HG03439 (cell line): Measurements from ENCODE around the gene TBL1Y.
"Not testable (repeated sequence)": the region's sequence is repeated elsewhere in the genome, so short reads cannot be mapped to it uniquely, and the experiment has no call there.

ENCODE experiments used
- ATAC-seq: cut with Tn5 transposase; IDR thresholded peaks from one replicate; pipeline ENCODE4 v1.9.1; 2021; ENCODE audit warnings: mild to moderate bottlenecking, moderate library complexity; ENCODE audit not compliant: unreplicated experiment

The TBL1Y gene

DNA sequence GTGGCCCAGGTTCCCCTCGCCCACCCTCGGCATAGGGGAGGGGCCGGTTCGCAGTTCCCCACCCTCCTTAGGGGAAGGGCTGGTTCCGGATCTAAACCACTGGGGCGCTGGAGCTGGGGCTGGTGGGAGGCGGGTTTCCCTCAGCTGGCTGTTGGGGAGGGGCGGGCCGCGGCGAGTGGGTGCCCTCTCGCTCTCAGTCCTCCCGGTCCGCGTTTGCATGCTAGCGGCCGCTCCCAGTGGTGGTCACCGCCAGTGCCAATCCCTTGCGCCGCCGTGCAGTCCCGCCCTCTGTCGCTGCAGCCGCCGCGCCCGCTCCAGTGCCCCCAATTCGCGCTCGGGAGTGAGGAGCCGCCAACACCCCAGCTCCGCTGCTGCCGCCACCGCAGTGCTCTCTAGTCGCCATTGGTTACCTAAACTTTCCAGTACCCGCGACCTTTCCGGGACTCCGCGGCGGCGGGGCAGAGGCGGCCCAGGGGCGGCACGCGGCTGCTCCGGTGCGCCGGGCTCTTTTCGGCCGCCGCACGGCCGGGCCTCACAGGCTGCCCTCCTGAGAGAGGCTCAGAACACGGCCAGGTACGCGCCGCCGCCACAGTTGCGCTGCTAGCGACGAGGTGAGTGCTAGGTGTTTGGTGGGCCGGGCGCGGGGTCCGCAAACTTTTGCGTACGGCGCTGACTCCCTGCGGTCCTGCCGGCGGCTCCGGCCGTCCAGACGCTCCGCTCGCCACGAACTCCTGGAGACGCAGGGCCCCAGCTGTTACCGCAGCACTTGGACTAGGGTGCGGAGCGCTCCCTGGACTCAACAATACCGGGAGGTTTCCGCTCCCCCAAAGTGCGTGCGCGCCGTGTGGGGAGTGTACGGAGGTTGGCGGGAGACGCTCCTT, at the start of gene TBL1Y:
Gene TBL1Y, plus strand, starts transcription at position 326 of the 881 bp plus-strand sequence. CDS start 114,388 bp downstream, outside the sequence.
- ATAC-seq: no peak

DNA sequence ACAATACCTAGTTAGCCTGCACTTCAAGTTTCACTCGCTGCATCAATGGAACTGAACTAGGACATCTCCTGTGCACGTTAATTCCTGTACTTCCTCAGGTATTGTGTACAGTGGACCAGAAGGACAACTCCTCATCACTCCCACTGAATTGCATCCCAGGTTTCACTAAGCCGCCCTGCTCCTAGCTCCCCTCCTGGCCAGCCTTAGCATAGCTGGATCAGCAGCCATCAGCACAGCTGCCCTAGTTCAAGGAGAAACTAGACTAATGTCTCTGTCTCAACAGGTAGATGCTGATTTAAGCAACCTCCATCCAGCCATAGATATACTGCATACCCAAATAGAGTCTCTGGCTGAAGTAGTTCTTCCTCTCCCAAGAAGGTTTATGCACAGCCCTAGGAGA, 16.0 kb upstream of the TBL1Y start:
- ATAC-seq: no peak

DNA sequence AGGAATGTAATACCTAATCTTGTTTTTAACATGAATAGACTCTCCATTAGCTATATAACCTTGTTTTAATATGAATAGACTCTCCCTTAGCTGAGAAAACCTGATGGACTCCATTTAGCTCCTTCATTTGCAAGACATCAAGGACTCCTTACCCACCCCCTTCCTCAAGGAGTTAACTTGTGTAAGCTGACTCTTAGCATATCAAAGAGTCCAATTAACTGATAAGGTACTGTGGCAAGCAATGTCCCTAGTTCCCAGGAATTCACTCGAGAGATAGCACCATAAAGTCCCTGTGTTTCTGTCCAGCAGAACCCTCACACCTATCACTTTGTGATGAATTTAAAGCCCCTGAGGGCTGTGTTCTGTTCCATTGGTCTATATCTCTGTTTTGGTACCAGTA, 15.3 kb upstream of the TBL1Y start:
- ATAC-seq: no peak

DNA sequence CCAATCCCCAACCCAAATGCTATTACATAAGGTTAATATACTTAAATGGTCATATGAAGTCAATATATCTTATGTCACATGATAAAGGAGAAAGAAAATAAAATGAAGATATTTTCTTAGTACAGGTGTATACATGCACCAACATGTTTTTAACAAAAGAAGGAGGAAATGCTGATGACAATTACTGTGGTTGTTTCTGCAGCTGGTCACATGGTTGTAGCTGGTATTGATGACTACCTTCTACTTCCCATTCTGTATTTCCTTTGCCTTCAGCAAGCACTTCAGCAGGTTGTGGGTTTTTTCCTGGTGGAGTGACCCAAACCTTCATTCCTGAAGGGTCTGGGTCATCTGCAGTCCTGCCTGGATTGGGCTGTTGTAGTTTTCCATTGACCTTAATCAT, 8.4 kb upstream of the TBL1Y start:
- ATAC-seq: not testable (repeated sequence)

DNA sequence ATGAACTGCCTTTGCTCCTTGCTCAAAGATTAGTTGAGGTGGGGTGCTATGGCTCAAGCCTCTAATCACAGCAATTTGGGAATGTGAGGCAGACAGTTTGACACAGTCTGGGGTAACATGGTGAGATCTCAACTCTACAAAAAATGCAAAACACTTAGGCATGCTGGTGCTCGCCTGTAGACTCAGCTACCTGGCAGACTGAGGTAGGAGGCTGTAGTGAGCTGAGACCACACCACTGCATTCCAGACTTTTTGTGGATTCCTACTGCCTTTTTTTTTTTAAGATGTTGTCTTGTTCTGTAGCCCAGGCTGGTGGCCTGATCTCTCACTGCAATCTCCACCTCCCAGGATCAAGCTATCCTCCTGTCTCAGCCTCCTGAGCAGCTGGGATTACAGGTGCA, 2.9 kb upstream of the TBL1Y start:
- no peak for ATAC-seq

DNA sequence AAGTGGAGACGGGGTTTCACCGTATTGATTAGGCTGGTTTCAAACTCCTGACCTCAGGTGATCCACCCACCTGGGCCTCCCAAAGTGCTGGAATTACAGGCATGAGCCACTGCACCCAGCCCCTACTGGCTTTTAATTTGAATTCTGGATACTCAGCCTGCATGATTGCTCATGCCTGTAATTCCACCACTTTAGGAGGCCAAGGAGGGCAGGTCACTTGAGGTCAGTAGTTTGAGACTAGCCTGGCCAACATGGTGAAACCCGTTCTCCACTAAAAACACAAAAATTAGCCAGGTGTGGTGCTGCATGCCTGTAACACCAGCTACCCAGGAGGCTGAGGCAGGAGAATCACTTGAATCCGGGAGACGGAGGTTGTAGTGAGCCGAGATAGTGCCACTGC, 2.5 kb upstream of the TBL1Y start:
- ATAC-seq: not testable (repeated sequence)

DNA sequence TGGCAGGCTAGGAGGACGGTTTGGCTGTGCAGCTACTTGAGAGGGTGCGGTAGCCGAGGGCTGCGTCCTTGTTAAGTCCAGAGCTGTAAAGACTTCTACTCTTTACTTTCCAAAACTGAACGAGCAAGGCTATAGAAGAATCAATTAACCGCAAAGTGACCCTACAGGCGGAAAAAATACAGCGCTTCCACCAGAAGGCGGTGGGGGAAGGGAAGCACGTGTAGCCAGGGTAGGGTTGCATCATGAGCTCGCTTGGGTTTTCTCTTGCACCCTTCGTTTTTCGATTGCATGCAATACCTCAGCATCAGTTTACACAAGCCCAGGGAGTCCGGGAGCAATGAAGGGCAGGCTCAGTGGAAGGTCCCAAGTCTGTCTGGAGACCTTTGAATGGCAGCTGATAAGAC, 1.4 kb upstream of the TBL1Y start:
- no peak for ATAC-seq

DNA sequence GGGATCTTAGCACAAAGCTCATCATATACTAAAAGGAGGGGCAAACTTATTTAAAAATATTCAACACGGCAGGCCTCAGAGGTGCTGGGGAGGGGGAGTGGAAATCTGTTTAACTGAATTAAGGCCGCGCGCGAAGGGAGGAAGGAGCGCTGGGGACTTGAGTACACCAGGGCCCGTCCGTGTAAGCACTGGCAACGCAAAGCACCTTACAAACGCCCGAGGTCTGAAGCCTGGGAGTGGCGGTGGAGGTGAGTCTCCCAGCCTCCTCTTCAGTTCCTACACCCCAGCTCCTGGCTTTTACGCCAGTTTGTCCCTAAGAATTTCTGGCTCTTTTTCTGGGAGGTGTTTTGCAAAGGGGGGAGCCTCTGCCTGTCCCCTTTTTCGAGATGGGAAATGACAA, 641 bp upstream of the TBL1Y start:
- no peak for ATAC-seq

DNA sequence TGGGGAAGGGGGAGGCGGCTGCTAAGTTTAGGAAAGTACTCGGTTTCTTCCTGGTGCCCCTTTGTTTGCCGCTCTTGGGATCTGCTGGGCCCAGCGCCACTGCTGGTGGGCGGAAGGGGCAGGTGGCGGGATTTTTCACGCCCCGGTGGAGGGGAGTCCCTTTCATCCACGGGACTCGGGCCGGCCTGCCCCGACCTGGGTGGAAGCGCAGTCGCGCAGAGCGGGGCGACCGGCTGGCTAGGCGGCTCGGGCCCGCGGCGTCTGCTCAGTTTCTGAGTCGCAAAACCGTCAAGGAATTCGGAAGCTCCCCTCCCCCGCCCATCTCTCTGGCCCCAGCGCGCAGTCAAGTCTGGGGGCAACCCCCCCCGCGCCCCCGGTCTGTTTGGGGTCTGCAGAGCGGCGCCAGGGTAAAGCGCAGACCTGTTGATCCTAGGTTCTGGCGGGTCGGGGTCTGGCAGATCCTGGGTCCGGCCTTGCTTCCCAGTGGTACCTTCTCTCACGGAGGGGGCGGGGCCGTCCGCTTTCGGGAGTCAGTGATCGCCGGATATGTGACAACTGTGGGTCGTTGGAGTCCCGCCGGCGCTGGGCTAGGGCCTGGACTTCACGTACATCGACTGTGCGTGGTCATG, 870 bp downstream of the TBL1Y start, which contains the start of gene AMELY:
Gene AMELY, minus strand, starts transcription at position 500 of the 629 bp plus-strand sequence. CDS start 39,144 bp downstream, outside the sequence.
- ATAC-seq: no peak

DNA sequence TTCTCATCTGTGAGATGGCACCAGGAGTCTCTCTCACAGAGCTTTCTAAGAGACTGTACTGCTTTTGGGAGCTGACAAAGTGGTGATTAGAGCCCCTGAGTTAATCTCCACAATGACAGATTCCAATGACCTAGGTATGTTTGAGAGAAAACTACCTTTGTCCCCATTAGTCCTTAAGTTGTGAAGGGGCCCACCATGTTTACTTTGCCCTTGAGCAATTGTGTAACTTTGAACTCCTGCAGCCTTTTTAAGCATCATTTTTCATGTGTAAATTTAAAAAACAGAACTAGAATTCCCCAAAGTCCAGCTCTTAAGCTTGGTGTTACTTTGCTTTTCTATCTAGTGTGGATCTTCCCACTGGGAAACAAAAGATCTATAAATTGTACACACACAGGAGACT, 2.9 kb downstream of the TBL1Y start:
- no peak for ATAC-seq

DNA sequence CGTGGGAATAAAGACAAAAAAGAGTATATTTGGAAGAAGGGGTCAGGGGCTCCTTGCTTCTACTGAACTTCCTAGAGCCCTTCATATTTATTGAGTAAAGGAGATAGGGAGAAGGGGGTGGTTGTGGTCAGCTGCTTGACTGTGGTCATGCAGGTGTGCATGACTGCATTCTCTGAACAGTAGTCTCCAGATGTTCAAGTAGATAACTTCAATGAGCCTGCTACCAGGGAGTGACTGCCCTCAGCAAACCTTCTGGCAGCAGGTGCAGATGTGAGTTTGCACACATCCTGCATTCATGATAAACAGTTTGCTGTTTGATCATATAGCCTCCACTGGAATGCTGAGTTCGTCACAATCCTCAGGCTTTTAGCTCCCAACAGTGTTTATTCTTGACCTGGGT, 10.6 kb downstream of the TBL1Y start:
- no peak for ATAC-seq

DNA sequence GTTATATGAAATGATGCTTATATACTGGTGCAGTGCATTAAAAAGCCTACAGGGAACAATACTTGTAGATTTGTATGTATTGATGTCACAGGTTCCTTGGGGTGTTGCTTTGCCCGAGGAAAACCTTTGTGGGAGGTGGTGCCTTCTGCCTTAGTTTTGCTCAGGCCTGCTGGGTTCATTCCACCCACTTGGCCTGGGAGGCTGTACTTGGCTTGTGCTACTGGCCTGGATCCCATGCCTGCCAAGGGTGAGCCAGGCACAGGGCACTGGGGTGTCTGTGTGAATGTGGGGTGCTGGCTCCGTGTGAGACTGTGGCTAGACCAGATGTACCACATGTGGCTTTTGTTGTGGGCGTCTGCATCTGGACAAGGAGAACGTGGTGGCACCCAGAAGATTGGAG, 17.8 kb downstream of the TBL1Y start:
- ATAC-seq: no peak

DNA sequence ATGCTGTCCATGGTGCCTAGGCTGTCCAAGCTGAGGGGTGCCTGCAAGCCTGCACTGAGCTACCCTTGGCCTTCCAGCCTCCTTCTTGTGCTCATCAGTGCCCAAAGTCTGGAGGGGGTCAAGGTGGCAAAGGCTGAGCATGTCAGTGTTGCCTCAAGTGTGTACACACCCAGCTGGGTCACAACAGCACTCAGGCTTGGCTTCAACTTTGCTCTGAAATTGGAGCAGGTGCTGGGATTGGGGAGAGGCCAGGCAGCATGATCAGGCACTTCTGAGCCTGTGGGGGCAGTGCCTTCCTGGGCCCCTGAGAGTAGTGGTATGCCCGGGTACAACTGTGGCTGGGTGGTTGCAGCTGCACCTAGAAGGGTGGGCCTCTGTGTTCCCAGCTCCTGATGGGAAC, 18.7 kb downstream of the TBL1Y start:
- ATAC-seq: no peak

DNA sequence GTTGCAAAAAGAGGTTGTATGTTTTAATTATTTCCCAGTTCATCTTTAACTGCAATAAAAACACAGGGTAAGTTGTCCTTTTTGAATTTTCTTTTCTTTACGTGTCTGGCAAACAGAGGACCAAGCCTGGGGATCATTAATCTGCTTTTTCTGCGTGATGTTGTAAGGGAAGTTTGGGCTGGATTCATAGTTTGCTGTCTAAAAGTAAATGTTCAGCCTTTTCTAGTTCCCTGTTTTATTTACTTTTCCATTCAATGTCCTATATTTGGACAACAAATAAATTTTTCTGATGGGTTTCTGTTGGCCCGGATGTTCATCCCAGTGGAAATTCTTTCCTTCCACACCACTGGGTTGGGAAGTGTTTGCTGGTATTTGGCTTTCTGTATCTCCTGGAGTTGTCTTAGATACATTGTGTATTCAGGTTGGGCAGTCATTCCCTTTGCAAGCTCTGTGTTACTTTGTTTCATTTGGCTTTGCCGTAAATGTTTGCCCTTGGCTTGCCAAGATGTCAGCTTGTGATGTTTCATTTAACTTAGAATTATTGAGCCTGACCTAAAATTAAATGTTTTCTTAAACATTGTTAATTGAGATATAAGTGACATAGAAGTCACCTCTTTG, 21.4 kb downstream of the TBL1Y start:
- no peak for ATAC-seq

DNA sequence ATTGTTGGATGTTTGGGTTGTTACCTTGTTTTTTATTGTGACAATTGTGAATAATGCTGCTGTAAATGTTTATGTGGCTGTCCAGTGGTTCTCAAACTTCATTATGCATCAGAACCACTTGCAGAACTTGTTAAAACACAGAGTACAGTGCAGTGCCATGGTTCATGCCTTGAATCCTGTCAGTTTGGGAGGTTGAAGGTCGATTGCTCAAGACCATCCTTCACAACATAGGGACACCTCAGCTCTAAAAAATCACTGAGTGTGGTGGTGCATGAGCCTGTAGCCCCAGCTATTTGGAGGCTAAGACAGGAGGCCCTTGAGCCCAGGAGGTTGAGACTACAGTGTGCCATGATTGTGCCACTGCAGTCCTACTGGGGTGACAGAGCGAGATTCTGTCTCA, 25.0 kb downstream of the TBL1Y start:
- ATAC-seq: no peak

DNA sequence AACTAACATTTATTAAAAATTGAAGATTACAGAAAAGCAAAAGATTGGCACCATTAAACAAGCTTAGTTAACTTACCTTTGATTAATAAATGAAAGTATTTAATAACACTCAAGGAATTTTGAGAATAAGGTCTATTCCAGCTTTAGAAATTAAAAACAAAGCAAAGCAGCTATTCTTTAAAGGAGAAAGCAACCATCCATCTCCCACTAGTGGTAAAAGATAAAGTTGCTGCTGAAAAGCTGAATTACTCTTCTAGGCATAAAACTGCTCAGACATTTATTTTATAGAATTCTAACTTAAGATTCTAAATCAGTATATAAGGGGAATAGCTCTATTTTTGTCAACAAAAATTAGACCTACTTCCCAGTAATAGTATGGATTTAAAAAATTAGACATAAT, 37.2 kb downstream of the TBL1Y start:
- ATAC-seq: no peak

DNA sequence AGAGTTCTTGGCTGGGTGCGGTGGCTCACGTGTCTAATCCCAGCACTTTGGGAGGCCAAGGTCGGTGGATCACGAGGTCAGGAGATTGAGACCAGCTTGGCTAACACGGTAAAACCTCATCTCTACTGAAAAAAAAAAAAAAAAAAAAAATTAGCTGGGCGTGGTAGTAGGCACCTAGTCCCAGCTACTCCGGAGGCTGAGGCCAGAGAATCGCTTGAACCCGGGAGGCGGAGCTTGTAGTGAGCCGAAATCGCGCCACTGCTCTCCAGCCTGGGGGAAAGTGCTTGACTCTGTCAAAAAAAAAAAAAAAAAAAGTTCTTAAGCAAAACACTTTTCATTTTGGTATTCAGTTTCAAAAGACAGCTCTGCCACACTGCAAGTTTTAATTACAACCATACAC, 37.9 kb downstream of the TBL1Y start:
- no peak for ATAC-seq

DNA sequence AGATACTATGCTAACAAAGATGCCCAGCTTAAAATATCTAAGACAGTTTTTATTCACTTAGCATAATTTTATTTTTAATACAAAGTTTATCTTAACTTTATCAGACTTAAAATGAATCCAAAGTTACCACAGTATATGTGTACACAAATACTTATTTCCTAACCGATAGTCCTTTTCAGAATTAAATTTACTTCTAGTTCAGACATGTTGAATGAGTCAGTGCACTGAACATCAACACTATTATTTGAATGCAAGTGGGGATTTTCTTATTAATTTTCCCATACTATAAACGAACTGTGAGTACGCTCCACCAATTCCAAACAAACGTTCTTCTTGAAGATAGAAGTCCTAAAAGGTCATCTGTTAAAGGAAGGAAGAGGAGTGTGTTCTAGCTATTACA, 39.5 kb downstream of the TBL1Y start:
- ATAC-seq: no peak

DNA sequence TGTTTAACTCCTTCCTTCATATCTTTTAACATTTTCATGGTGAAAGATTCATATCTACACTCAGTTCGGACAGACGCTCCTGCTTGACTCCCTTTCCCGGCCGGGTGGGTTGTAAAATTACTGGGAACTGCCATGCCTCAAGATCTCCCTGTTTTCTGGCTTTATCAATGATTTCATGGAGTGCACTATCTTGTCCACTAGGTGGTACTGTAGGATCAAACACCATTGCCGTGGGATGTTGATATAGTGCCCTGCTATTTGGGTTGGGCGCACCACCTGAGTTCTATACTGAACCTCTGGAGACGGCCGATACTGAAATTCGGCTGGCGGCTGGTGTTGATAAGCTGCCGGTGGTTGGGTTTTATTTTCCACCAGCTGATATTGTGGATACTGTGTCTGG, 54.2 kb downstream of the TBL1Y start:
- no peak for ATAC-seq

DNA sequence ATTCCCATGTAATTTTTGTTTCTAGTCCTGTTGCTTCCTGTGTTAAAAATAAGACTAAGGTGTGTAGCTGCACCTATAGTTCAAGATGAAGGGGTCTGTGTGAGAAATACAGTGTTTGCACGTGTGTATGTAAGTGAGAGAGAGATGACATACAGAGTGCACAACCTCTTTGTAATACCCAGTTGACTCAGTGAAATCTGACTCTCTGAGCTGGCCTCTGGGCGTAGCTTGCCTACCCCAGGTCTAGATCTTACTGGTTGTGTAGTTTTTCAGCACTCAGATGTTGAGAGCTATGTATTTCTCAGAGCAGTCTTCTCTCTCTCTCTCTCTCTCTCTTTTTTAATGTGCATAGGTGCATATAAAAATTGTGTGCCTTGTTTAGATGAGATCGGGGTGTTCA, 56.0 kb downstream of the TBL1Y start:
- no peak for ATAC-seq

DNA sequence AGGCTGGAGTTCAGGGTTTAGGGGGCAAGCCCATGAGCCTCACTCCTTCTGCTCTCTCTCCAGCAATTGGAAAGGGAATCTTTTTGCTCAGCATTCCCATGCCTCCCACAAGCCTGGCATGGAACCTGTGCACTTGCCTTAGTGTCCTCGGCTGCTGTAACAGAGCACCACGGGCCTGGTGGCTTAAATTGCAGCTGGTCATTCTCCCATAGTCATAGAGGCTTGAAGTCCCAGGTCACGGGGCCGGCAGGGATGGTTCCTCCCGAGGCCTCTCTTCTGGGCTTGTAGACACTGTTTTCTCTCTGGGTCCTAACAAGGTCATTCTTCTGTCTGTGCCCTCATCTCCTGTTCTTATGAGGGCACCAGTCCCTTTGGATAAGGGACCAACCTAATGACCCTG, 57.2 kb downstream of the TBL1Y start:
- ATAC-seq: no peak

DNA sequence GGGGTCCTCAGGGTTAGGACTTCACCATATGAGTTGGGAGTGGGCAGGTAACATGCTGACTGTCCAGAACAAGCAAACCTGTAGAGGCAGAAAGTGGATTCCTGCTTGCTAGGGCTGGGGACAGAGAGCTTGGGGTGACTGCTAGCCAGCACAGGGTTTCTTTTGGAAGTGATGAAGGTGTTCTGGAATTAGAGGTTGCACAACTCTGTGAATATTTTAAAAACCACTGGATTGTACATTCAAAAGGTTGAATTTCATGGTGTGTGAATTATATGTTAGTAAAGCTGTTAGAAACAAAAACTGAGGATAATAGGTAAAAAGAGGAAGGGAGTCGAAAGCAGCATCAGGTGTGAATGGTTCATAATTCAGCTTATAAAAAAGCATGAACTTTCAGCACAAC, 57.7 kb downstream of the TBL1Y start:
- no peak for ATAC-seq
